ENCODE measurements around the gene MED22.
A peak's percentile ranks its signal among the peaks of the same experiment; 100 is the strongest.
"Not testable (repeated sequence)": the region's sequence is repeated elsewhere in the genome, so short reads cannot be mapped to it uniquely, and the experiment has no call there.

The MED22 gene

GRCh38 chr9:133335924-133336811 is 11.8 kb downstream of the MED22 start, which contains the start of gene SURF6:
Gene SURF6 (minus strand): TSS chr9:133336188. CDS start chr9:133336132, 56 bp downstream.
- DNase-seq (ENCODE audit: low read depth in 2 of 2), result peak; percentile 93

GRCh38 chr9:133334888-133335287 is 13.0 kb downstream of the MED22 start:
- DNase-seq (ENCODE audit: low read depth in 2 of 2), result not testable (repeated sequence)

DNA sequence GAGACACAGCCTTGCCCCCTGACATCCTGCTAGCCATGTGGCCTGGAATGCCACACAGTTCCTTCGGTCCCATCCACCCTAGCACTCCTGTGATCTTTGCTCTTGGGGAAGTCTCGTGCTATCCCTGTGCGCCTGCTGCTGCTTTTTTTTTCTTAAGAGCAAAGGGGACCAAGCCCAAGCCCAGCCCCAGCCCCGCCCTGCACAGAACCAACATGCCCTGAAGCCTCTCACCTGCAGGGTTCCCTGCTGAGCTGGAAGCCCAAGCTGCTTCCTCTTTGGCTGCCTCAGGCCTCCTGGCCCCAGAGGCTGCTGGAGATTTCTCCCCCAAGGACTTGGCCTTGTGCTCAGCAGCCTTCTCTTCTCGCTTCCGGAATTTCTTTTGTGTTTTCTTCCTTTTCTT is 13.8 kb downstream of the MED22 start:
- DNase-seq (ENCODE audit: low read depth in 2 of 2), result no peak

GRCh38 chr9:133333566-133333965 is 14.4 kb downstream of the MED22 start:
- no peak for DNase-seq (ENCODE audit: low read depth in 2 of 2)

GRCh38 chr9:133333011-133333410 is 14.9 kb downstream of the MED22 start:
- no peak for DNase-seq (ENCODE audit: low read depth in 2 of 2)

GRCh38 chr9:133332381-133332730 is 15.6 kb downstream of the MED22 start:
- DNase-seq (ENCODE audit: low read depth in 2 of 2), result no peak

GRCh38 chr9:133331641-133332380 is 16.1 kb downstream of the MED22 start:
- DNase-seq (ENCODE audit: low read depth in 2 of 2), result no peak

DNA sequence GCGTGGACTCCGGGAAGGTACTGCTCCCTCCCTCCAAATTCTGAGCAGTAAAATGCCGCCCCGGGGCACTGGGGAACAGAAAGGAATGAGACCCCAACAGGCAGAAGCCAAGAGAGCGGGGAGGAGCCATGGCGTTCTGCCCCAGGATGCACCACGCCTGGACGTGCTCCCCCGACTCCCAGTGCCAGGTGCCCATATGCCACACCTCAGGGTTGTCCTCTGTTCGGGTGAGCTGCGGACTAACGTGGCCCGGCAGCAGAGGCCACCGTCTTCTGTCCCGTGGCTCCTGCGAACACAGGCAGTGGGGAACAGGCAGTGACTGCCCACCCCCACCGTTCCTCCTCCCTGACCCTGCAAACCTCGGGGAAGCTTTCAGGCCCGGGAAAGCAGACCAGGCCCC is 16.7 kb downstream of the MED22 start:
- no peak for DNase-seq (ENCODE audit: low read depth in 2 of 2)

DNA sequence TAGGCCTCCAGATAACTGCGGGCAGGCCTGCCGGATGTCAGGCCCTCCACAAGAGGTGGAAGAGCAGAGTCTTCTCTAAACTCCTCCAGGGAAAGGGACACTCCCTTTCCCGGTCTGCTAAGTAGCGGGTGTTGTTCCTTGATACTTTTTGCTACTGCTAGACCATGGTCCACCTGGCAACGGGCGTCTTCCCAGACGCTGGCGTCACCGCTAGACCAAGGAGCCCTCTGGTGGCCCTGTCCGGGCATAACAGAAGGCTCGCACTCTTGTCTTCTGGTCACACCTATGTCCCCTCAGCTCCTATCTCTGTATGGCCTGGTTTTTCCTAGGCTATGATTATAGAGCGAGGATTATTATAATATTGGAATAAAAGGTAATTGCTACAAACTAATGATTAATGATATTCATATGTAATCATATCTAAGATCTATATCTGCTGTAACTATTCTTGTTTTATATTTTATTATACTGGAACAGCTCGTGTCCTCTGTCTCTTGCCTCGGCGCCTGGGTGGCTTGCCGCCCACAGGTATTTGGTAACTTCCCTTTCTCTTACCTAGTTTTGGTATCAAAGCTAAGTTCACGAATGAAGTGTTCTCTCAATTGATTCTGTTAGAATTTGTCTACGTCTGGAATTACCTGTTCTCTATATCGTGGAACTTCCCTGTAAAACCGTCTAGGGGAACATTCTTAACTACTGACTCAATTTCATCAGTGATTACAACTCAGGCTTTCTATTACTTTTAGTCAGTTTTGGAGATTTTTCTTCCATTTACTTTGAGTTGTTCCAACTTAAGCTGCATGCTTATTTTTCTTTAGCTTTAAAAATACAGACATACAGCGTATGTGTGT is 18.4 kb downstream of the MED22 start:
- DNase-seq (ENCODE audit: low read depth in 2 of 2), result not testable (repeated sequence)

- no peak for DNase-seq (ENCODE audit: low read depth in 2 of 2)
Observed at GRCh38 chr9:133327834-133328484, 20.0 kb downstream of the MED22 start.

DNA sequence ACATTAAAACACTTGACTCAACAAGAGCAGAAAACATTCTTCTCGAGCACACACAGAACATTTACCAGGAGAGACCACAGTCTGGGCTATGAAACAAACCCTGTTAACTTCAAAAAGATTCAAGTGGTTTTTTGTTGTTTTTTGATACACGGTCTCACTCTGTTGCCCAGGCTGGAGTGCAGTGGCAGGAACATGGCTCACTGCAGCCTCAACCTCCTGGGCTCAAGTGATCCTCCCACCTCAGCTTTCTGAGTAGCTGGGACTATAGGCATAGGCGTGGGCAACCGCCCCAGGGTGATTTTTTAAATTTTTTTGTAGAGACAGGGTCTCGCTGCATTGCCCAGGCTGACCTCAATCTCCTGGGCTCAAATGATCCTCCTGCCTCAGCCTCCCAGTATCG is 20.9 kb downstream of the MED22 start:
- DNase-seq (ENCODE audit: low read depth in 2 of 2), result not testable (repeated sequence)

GRCh38 chr9:133323991-133324703 is 23.8 kb downstream of the MED22 start:
- no peak for DNase-seq (ENCODE audit: low read depth in 2 of 2)

- no peak for DNase-seq (ENCODE audit: low read depth in 2 of 2)
Observed at GRCh38 chr9:133323211-133323610, 24.7 kb downstream of the MED22 start.

DNA sequence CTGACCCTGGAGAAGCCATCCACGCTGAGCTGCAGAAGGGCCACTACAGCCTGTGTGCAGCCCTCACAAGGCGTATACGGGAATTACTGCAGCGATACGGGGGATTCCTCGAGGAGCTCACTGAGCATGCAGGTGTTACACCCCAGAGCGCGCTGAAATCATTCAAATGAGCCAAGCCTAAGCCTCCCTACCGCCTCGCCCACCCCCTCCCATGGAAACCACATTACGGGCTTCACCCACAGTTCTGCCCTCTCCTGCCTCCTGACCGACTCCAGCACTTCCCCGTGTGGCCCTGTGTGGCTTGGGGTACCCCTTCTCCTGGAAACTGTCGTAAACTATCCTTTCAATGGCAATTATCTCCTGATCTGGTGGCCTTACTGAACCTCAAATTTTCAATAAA is 25.2 kb downstream of the MED22 start:
- no peak for DNase-seq (ENCODE audit: low read depth in 2 of 2)

DNA sequence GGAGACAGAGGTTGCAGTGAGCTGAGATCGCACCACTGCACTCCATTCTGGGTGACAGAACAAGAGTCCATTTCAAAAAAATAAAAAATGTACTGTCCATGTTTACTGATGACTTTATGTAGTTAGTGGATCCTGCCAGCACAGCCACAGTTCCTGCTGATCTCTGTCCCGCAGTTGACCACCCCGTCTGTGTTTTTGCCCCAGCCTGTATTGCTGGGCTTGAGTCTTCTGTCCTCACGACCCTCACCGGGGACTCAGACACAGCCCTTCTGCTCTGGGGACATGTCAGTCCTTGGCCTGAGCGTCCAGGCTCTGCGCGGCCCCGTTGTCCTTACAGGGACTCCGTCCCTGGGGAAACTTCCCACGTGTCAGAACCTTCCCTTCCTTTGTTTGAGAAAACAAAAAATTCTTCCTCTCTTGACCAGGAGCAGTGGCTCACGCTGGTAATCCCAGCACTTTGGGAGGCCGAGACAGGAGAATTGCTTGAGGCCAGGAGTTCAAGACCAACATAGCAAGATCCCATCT is 26.5 kb downstream of the MED22 start:
- no peak for DNase-seq (ENCODE audit: low read depth in 2 of 2)

- DNase-seq (ENCODE audit: low read depth in 2 of 2), result no peak
Observed at GRCh38 chr9:133320421-133320881, 27.5 kb downstream of the MED22 start.

GRCh38 chr9:133317551-133317950 is 30.4 kb downstream of the MED22 start:
- DNase-seq (ENCODE audit: low read depth in 2 of 2), result not testable (repeated sequence)

GRCh38 chr9:133315997-133316396 is 31.9 kb downstream of the MED22 start:
- DNase-seq (ENCODE audit: low read depth in 2 of 2), result no peak

- DNase-seq (ENCODE audit: low read depth in 2 of 2), result no peak
Observed at GRCh38 chr9:133309608-133310007, 38.3 kb downstream of the MED22 start.

GRCh38 chr9:133307301-133307700 is 40.6 kb downstream of the MED22 start:
- no peak for DNase-seq (ENCODE audit: low read depth in 2 of 2)

Data from stimulated activated CD4-positive, alpha-beta T cell treated with anti-CD3 and anti-CD28 coated beads, Interleukin-12 subunit alpha, Interleukin-12 subunit beta, amount 100 ng/mL, for 24 hours (primary cell).